ENCODE data around the gene AGPS.

- TF ChIP-seq CTCF (conservative IDR thresholded peaks at IDR 0.05) (no peak), EZH2 (IDR thresholded peaks at IDR 0.05; ENCODE audit: low read depth) (no peak)
These were observed 75.1 kb downstream of the AGPS start for GRCh38 chr2:177467646-177468045.

Data from PC-9 (cell line).